Non-pigmented ciliary epithelial cell (primary cell): ENCODE results near the gene RPL18.
"Not testable (repeated sequence)": the region's sequence is repeated elsewhere in the genome, so short reads cannot be mapped to it uniquely, and the experiment has no call there.

Experiments
- DNase-seq: peaks from one replicate; pipeline ENCODE4 v3.0.0-alpha.2; 2010; ENCODE audit warnings: low read depth

Gene RPL18

GRCh38 chr19:48588670-48589401 lies 30.1 kb downstream of the RPL18 start:
- DNase-seq, result no peak

GRCh38 chr19:48587387-48587786 lies 31.6 kb downstream of the RPL18 start:
- DNase-seq, result no peak

- DNase-seq, result no peak
Observed at GRCh38 chr19:48582168-48582567, 36.8 kb downstream of the RPL18 start.

- no peak for DNase-seq
Observed at GRCh38 chr19:48578891-48579290, 40.1 kb downstream of the RPL18 start.

- not testable (repeated sequence) for DNase-seq
Observed at GRCh38 chr19:48577908-48578307, 41.1 kb downstream of the RPL18 start.

- DNase-seq, result no peak
Observed at GRCh38 chr19:48575931-48576622, 42.9 kb downstream of the RPL18 start.

- no peak for DNase-seq
Observed at GRCh38 chr19:48573163-48573505, 45.8 kb downstream of the RPL18 start.

GRCh38 chr19:48571378-48572162 lies 47.4 kb downstream of the RPL18 start:
- DNase-seq, result no peak

- DNase-seq, result no peak
Observed at GRCh38 chr19:48569814-48570213, 49.2 kb downstream of the RPL18 start.

GRCh38 chr19:48568345-48568886 lies 50.6 kb downstream of the RPL18 start:
- no peak for DNase-seq
